ENCODE measurements around the gene KRT77. TPM values are rescaled to one million over a fixed set of nuclear protein-coding genes. Genes with fewer than 3 reads are reported as not detected.

The KRT77 gene
- total RNA-seq, 1 experiment from 2014 or later, result not detected

DNA sequence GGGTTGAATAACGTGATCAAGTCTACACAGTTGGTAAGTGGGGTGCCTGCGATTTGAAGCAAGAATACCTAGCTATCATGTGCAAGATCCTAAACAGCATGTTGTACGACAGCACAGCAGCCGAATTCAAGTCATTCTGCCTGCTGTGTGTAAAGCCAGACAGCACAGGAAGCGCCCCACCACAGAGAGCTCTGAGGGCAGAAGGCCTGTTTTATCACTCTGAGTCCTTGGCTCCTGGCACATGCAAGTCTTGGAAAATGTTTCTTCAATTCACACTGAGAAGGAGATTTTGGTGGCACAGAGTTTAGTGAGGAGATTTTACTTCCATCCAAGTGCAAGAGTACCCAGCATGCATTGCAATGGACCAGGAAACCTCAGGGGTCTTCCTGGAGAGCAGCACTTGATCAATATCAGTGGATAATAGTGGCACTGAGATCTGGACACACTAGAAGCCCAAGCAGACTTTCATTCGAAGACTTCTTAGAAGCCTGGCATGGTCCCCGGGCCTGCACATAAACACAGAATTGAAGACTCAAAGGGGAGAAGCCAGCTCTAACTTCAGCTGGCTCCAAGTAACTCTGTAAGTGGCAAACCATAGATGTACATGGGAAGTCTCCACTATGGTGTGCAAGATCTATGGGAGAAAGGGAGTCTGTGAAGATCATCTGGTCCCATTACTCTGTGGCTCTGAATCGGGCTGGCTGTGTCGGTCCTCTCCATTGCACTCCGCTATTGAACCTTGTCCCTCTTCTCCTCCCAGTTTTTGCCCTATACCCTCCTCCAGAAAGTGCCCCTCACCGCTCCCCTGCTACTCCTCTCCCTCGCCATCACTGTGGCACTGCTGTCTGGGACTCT lies 21.6 kb downstream of the KRT77 start:
- H3K27ac Mint-ChIP-seq, result no peak overlapping the region
- DNase-seq (ENCODE audit: low spot score) (no peak), ATAC-seq (no peak)
- no peaks in the 10 kb centered on the region for H3K36me3 Mint-ChIP-seq
- H3K27me3 Mint-ChIP-seq (ENCODE audit: low read depth), result peaks cover 13% of the 10 kb centered on the region; the same call in 1 of the 2 replicates
- peaks cover 4% of the 10 kb centered on the region; the same call in 1 of the 2 replicates for H3K4me1 Mint-ChIP-seq
- H3K9me3 Mint-ChIP-seq, result no peaks in the 10 kb centered on the region
- no peak overlapping the region for H3K4me3 Mint-ChIP-seq
- POLR2A ChIA-PET, result no interaction called here
- TF ChIP-seq, protein P1, sequence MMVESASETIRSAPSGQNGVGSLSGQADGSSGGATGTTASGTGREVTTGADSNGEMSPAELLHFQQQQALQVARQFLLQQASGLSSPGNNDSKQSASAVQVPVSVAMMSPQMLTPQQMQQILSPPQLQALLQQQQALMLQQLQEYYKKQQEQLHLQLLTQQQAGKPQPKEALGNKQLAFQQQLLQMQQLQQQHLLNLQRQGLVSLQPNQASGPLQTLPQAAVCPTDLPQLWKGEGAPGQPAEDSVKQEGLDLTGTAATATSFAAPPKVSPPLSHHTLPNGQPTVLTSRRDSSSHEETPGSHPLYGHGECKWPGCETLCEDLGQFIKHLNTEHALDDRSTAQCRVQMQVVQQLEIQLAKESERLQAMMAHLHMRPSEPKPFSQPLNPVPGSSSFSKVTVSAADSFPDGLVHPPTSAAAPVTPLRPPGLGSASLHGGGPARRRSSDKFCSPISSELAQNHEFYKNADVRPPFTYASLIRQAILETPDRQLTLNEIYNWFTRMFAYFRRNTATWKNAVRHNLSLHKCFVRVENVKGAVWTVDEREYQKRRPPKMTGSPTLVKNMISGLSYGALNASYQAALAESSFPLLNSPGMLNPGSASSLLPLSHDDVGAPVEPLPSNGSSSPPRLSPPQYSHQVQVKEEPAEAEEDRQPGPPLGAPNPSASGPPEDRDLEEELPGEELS (CRISPR knock-in tag; IDR thresholded peaks at IDR 0.05), result no peak
- TF ChIP-seq ZNF232 (CRISPR knock-in tag; IDR thresholded peaks at IDR 0.05) (no peak), ESRRA (CRISPR knock-in tag; IDR thresholded peaks at IDR 0.05; ENCODE audit: borderline replicate concordance) (no peak), NR2C2 (CRISPR knock-in tag; IDR thresholded peaks at IDR 0.05) (no peak), ZNF138 (CRISPR knock-in tag; conservative IDR thresholded peaks at IDR 0.05) (no peak), SP1 (CRISPR knock-in tag; conservative IDR thresholded peaks at IDR 0.05) (no peak), SOX15 (CRISPR knock-in tag; IDR thresholded peaks at IDR 0.05) (no peak), NR3C1 (CRISPR knock-in tag; conservative IDR thresholded peaks at IDR 0.05; ENCODE audit: low read depth) (no peak), RELA (CRISPR knock-in tag; IDR thresholded peaks at IDR 0.05; ENCODE audit: borderline replicate concordance) (no peak)
- TF ChIP-seq, protein P2, sequence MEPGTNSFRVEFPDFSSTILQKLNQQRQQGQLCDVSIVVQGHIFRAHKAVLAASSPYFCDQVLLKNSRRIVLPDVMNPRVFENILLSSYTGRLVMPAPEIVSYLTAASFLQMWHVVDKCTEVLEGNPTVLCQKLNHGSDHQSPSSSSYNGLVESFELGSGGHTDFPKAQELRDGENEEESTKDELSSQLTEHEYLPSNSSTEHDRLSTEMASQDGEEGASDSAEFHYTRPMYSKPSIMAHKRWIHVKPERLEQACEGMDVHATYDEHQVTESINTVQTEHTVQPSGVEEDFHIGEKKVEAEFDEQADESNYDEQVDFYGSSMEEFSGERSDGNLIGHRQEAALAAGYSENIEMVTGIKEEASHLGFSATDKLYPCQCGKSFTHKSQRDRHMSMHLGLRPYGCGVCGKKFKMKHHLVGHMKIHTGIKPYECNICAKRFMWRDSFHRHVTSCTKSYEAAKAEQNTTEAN (CRISPR knock-in tag; IDR thresholded peaks at IDR 0.05), result no peak
- TF ChIP-seq, protein P3, sequence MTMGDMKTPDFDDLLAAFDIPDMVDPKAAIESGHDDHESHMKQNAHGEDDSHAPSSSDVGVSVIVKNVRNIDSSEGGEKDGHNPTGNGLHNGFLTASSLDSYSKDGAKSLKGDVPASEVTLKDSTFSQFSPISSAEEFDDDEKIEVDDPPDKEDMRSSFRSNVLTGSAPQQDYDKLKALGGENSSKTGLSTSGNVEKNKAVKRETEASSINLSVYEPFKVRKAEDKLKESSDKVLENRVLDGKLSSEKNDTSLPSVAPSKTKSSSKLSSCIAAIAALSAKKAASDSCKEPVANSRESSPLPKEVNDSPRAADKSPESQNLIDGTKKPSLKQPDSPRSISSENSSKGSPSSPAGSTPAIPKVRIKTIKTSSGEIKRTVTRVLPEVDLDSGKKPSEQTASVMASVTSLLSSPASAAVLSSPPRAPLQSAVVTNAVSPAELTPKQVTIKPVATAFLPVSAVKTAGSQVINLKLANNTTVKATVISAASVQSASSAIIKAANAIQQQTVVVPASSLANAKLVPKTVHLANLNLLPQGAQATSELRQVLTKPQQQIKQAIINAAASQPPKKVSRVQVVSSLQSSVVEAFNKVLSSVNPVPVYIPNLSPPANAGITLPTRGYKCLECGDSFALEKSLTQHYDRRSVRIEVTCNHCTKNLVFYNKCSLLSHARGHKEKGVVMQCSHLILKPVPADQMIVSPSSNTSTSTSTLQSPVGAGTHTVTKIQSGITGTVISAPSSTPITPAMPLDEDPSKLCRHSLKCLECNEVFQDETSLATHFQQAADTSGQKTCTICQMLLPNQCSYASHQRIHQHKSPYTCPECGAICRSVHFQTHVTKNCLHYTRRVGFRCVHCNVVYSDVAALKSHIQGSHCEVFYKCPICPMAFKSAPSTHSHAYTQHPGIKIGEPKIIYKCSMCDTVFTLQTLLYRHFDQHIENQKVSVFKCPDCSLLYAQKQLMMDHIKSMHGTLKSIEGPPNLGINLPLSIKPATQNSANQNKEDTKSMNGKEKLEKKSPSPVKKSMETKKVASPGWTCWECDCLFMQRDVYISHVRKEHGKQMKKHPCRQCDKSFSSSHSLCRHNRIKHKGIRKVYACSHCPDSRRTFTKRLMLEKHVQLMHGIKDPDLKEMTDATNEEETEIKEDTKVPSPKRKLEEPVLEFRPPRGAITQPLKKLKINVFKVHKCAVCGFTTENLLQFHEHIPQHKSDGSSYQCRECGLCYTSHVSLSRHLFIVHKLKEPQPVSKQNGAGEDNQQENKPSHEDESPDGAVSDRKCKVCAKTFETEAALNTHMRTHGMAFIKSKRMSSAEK (CRISPR knock-in tag; IDR thresholded peaks at IDR 0.05; ENCODE audit: borderline replicate concordance), result no peak
- TF ChIP-seq, protein P4, sequence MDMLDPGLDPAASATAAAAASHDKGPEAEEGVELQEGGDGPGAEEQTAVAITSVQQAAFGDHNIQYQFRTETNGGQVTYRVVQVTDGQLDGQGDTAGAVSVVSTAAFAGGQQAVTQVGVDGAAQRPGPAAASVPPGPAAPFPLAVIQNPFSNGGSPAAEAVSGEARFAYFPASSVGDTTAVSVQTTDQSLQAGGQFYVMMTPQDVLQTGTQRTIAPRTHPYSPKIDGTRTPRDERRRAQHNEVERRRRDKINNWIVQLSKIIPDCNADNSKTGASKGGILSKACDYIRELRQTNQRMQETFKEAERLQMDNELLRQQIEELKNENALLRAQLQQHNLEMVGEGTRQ (CRISPR knock-in tag; IDR thresholded peaks at IDR 0.05), result no peak
- TF ChIP-seq, protein P5, sequence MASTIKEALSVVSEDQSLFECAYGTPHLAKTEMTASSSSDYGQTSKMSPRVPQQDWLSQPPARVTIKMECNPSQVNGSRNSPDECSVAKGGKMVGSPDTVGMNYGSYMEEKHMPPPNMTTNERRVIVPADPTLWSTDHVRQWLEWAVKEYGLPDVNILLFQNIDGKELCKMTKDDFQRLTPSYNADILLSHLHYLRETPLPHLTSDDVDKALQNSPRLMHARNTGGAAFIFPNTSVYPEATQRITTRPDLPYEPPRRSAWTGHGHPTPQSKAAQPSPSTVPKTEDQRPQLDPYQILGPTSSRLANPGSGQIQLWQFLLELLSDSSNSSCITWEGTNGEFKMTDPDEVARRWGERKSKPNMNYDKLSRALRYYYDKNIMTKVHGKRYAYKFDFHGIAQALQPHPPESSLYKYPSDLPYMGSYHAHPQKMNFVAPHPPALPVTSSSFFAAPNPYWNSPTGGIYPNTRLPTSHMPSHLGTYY (CRISPR knock-in tag; IDR thresholded peaks at IDR 0.05), result no peak
- CTCF ChIA-PET, result interaction anchor here (1.0 to 1.7 kb wide), 2 partner anchors 10 to 189 kb away, joined by 3 to 7 read pairs; no protein-coding TSS in a partner anchor

DNA sequence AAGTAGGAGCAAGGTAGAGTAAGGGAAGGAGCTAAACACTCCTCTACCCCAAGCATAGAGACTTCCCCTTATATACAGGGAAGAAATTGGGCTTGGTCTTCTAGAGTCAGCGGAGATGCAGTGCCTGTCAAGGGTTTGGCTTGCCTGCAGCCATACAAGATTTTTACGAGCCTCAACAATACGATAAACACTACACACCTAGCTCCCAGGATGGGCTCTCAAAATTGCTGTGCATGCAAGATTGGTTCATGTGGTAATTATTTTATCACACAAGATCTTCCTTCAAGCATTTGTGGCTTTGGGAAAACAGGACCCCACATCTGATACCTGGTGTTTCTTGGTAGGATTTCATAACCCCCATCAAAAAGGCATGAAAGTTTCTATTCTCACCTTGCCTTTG lies 23.0 kb downstream of the KRT77 start, which contains the start of gene KRT1:
TSS of gene KRT1 (minus strand) at position 45 of the 400 bp plus-strand sequence. CDS start 59 bp downstream, outside the sequence.
- Mint-ChIP-seq H3K27me3 (ENCODE audit: low read depth) (peaks cover 10% of the 10 kb centered on the region; the same call in 1 of the 2 replicates), H3K4me3 (no peak within 1 kb of the TSS), H3K9me3 (no peaks in the 10 kb centered on the region), H3K27ac (no peak within 1 kb of the TSS), H3K36me3 (no peaks in the 10 kb centered on the region), H3K4me1 (peaks cover 4% of the 10 kb centered on the region; the same call in 1 of the 2 replicates)
- ChIA-PET POLR2A (interaction anchor here (0.8 kb wide), 1 partner anchor 369 kb away, joined by 3 read pairs; no protein-coding TSS in a partner anchor), CTCF (no interaction called here)
- ATAC-seq, result no peak
- no peak for DNase-seq (ENCODE audit: low spot score)
- TF ChIP-seq JAZF1 (CRISPR knock-in tag; IDR thresholded peaks at IDR 0.05) (no peak), ZNF671 (CRISPR knock-in tag; IDR thresholded peaks at IDR 0.05) (no peak), FOXK1 (CRISPR knock-in tag; IDR thresholded peaks at IDR 0.05) (no peak), RORB (CRISPR knock-in tag; IDR thresholded peaks at IDR 0.05) (no peak)
- TF ChIP-seq, protein P6, sequence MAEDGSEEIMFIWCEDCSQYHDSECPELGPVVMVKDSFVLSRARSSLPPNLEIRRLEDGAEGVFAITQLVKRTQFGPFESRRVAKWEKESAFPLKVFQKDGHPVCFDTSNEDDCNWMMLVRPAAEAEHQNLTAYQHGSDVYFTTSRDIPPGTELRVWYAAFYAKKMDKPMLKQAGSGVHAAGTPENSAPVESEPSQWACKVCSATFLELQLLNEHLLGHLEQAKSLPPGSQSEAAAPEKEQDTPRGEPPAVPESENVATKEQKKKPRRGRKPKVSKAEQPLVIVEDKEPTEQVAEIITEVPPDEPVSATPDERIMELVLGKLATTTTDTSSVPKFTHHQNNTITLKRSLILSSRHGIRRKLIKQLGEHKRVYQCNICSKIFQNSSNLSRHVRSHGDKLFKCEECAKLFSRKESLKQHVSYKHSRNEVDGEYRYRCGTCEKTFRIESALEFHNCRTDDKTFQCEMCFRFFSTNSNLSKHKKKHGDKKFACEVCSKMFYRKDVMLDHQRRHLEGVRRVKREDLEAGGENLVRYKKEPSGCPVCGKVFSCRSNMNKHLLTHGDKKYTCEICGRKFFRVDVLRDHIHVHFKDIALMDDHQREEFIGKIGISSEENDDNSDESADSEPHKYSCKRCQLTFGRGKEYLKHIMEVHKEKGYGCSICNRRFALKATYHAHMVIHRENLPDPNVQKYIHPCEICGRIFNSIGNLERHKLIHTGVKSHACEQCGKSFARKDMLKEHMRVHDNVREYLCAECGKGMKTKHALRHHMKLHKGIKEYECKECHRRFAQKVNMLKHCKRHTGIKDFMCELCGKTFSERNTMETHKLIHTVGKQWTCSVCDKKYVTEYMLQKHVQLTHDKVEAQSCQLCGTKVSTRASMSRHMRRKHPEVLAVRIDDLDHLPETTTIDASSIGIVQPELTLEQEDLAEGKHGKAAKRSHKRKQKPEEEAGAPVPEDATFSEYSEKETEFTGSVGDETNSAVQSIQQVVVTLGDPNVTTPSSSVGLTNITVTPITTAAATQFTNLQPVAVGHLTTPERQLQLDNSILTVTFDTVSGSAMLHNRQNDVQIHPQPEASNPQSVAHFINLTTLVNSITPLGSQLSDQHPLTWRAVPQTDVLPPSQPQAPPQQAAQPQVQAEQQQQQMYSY (CRISPR knock-in tag; IDR thresholded peaks at IDR 0.05), result no peak

Data from WTC11 (cell line).